Measurements from ENCODE around the gene RNF213.
"Not testable (repeated sequence)": the region's sequence is repeated elsewhere in the genome, so short reads cannot be mapped to it uniquely, and the experiment has no call there.

RNF213 gene

GRCh38 chr17:80272366-80272765 is 11.7 kb downstream of the RNF213 start:
- ATAC-seq, result no peak

- ATAC-seq, result no peak
These were observed 13.7 kb downstream of the RNF213 start for GRCh38 chr17:80274331-80274730.

GRCh38 chr17:80274871-80275449 is 14.3 kb downstream of the RNF213 start:
- no peak for ATAC-seq

GRCh38 chr17:80275857-80276256 is 15.2 kb downstream of the RNF213 start:
- ATAC-seq, result not testable (repeated sequence)

GRCh38 chr17:80277751-80278671 is 17.4 kb downstream of the RNF213 start:
- no peak for ATAC-seq

- ATAC-seq, result no peak
These were observed 19.2 kb downstream of the RNF213 start for GRCh38 chr17:80279895-80280294.

GRCh38 chr17:80281516-80281915 is 20.9 kb downstream of the RNF213 start:
- ATAC-seq, result no peak

- no peak for ATAC-seq
These were observed 22.6 kb downstream of the RNF213 start for GRCh38 chr17:80283116-80283852.

GRCh38 chr17:80284631-80285030 is 24.0 kb downstream of the RNF213 start:
- peak in 1 of 2 donors; percentile 53 for ATAC-seq

GRCh38 chr17:80285237-80285920 is 24.7 kb downstream of the RNF213 start:
- ATAC-seq, result no peak

- ATAC-seq, result no peak
These were observed 25.9 kb downstream of the RNF213 start for GRCh38 chr17:80286638-80286960.

- ATAC-seq, result no peak
These were observed 26.4 kb downstream of the RNF213 start for GRCh38 chr17:80287038-80287437.

- ATAC-seq, result no peak
These were observed 27.3 kb downstream of the RNF213 start for GRCh38 chr17:80287806-80288567.

GRCh38 chr17:80289616-80290015 is 29.0 kb downstream of the RNF213 start:
- ATAC-seq, result no peak

GRCh38 chr17:80290156-80290555 is 29.5 kb downstream of the RNF213 start:
- no peak for ATAC-seq

- ATAC-seq, result no peak
These were observed 30.6 kb downstream of the RNF213 start for GRCh38 chr17:80291260-80291659.

GRCh38 chr17:80291691-80292487 is 31.2 kb downstream of the RNF213 start:
- ATAC-seq, result no peak

GRCh38 chr17:80292521-80292971 is 31.9 kb downstream of the RNF213 start:
- ATAC-seq, result no peak

- no peak for ATAC-seq
These were observed 33.6 kb downstream of the RNF213 start for GRCh38 chr17:80294210-80294609.

GRCh38 chr17:80294653-80295052 is 34.0 kb downstream of the RNF213 start:
- no peak for ATAC-seq

GRCh38 chr17:80295146-80295545 is 34.5 kb downstream of the RNF213 start:
- ATAC-seq, result no peak

All from activated CD4-positive, CD25-positive, alpha-beta regulatory T cell treated with anti-CD3 and anti-CD28 coated beads, Interleukin-2, amount 50 U/mL, for 24 hours (primary cell).